Iris pigment epithelial cell (primary cell): ENCODE results near the gene MAST3.

Source experiments
- DNase-seq: peaks from one replicate; pipeline ENCODE4 v3.0.0-alpha.2; 2011; ENCODE audit warnings: low read depth

Gene MAST3

GRCh38 chr19:18097217-18097992, at the start of gene MAST3:
MAST3 (plus strand) TSS chr19:18097778; CDS start chr19:18097793, 15 bp downstream.
- peak; percentile 81 for DNase-seq

GRCh38 chr19:18049385-18049784, 48.2 kb upstream of the MAST3 start:
- peak; percentile 18 for DNase-seq

GRCh38 chr19:18051887-18052286, 45.7 kb upstream of the MAST3 start:
- no peak for DNase-seq

GRCh38 chr19:18053576-18054219, 43.9 kb upstream of the MAST3 start:
- peak; percentile 67 for DNase-seq

- DNase-seq, result no peak
Measured at GRCh38 chr19:18055967-18056366, 41.6 kb upstream of the MAST3 start.

GRCh38 chr19:18057557-18057956, 40.0 kb upstream of the MAST3 start:
- DNase-seq, result no peak

- peak; percentile 66 for DNase-seq
Measured at GRCh38 chr19:18058208-18059009, 39.2 kb upstream of the MAST3 start.

GRCh38 chr19:18059297-18059696, 38.3 kb upstream of the MAST3 start:
- no peak for DNase-seq

GRCh38 chr19:18059902-18060301, 37.7 kb upstream of the MAST3 start:
- no peak for DNase-seq

GRCh38 chr19:18060472-18060871, 37.1 kb upstream of the MAST3 start:
- DNase-seq, result no peak

- no peak for DNase-seq
Measured at GRCh38 chr19:18062028-18062427, 35.5 kb upstream of the MAST3 start.

- no peak for DNase-seq
Measured at GRCh38 chr19:18063463-18063862, 34.1 kb upstream of the MAST3 start.

- no peak for DNase-seq
Measured at GRCh38 chr19:18065173-18065495, 32.4 kb upstream of the MAST3 start.

GRCh38 chr19:18068395-18068794, 29.2 kb upstream of the MAST3 start:
- DNase-seq, result no peak

- DNase-seq, result no peak
Measured at GRCh38 chr19:18069383-18069782, 28.2 kb upstream of the MAST3 start.

GRCh38 chr19:18070181-18070580, 27.4 kb upstream of the MAST3 start:
- no peak for DNase-seq

GRCh38 chr19:18072335-18072734, 25.2 kb upstream of the MAST3 start:
- no peak for DNase-seq

- DNase-seq, result no peak
Measured at GRCh38 chr19:18073197-18073596, 24.4 kb upstream of the MAST3 start.

GRCh38 chr19:18074192-18074591, 23.4 kb upstream of the MAST3 start:
- no peak for DNase-seq

GRCh38 chr19:18083929-18084684, 13.5 kb upstream of the MAST3 start:
- DNase-seq, result no peak

- DNase-seq, result no peak
Measured at GRCh38 chr19:18085702-18086457, 11.7 kb upstream of the MAST3 start.
